Type B pancreatic cell (in vitro differentiated cells): ENCODE data around the gene MYG1. TPM values are rescaled to one million over a fixed set of nuclear protein-coding genes. Genes with fewer than 3 reads are reported as not detected.
A peak's percentile ranks its signal among the peaks of the same experiment; 100 is the strongest.

ENCODE experiments used
- DNase-seq: peaks from one replicate; pipeline ENCODE4 v3.0.0; 2021; ENCODE audit warnings: mixed read lengths; ENCODE audit not compliant: unreplicated experiment; ENCODE audit errors: extremely low spot score
- H3K27ac Mint-ChIP-seq: 2 replicates; pipeline ENCODE4 v1.8.0; 2021; ENCODE audit warnings: mild to moderate bottlenecking, mixed read lengths
- H3K27me3 Mint-ChIP-seq: 2 replicates; pipeline ENCODE4 v1.8.0; 2021; ENCODE audit warnings: mixed read lengths
- H3K36me3 Mint-ChIP-seq: 2 replicates; pipeline ENCODE4 v1.8.0; 2021; ENCODE audit warnings: mixed read lengths
- H3K4me1 Mint-ChIP-seq: one replicate; pipeline ENCODE4 v1.8.0; 2021; ENCODE audit warnings: mixed read lengths; ENCODE audit not compliant: unreplicated experiment
- H3K4me3 Mint-ChIP-seq: 2 replicates; pipeline ENCODE4 v1.8.0; 2021; ENCODE audit warnings: mild to moderate bottlenecking, mixed read lengths
- H3K9me3 Mint-ChIP-seq: 2 replicates; pipeline ENCODE4 v1.8.0; 2021; ENCODE audit warnings: mixed read lengths
- CTCF ChIP-seq: fragments of 200-600 bp; sonication (generic); conservative IDR thresholded peaks from 2 replicates; pipeline ENCODE4 v1.5.0; 2021; ENCODE audit warnings: antibody characterized with exemption, mild to moderate bottlenecking
- total RNA-seq: library from RNA; stranded (reverse); gene quantifications from 2 replicates; pipeline ENCODE4 v1.2.1, GENCODE V29; 2021; ENCODE audit warnings: low replicate concordance

MYG1 gene
- total RNA-seq, 1 donor from 2014 or later, result 58.6 TPM

- Mint-ChIP-seq H3K9me3 (no peaks in the 10 kb centered on the region), H3K27me3 (no peaks in the 10 kb centered on the region), H3K4me3 (peak overlapping the region; percentile 100), H3K36me3 (peaks cover 9% of the 10 kb centered on the region), H3K4me1 (peaks cover 35% of the 10 kb centered on the region), H3K27ac (peak overlapping the region; percentile 95)
- no peak for DNase-seq
- no peak for TF ChIP-seq CTCF
Measured at GRCh38 chr12:53267306-53267998, 32.0 kb upstream of the MYG1 start.

GRCh38 chr12:53267999-53268629 lies 31.4 kb upstream of the MYG1 start, which contains the start of gene ESPL1:
Gene ESPL1, plus strand, starts transcription at chr12:53268299. Its CDS starts 468 bp downstream, at chr12:53268767.
- peaks cover 35% of the 10 kb centered on the region for H3K4me1 Mint-ChIP-seq
- peak within 1 kb of the TSS; percentile 100 for H3K4me3 Mint-ChIP-seq
- peak within 1 kb of the TSS; percentile 95 for H3K27ac Mint-ChIP-seq
- no peaks in the 10 kb centered on the region for H3K27me3 Mint-ChIP-seq
- peak; percentile 74 for TF ChIP-seq CTCF
- peaks cover 9% of the 10 kb centered on the region for H3K36me3 Mint-ChIP-seq
- DNase-seq, result peak; percentile 84
- no peaks in the 10 kb centered on the region for H3K9me3 Mint-ChIP-seq

- Mint-ChIP-seq H3K27ac (peak overlapping the region; percentile 95), H3K27me3 (no peaks in the 10 kb centered on the region), H3K4me3 (peak overlapping the region; percentile 100), H3K9me3 (no peaks in the 10 kb centered on the region), H3K4me1 (peaks cover 35% of the 10 kb centered on the region), H3K36me3 (peaks cover 9% of the 10 kb centered on the region)
- no peak for TF ChIP-seq CTCF
- DNase-seq, result no peak
Measured at GRCh38 chr12:53268630-53269562, 30.6 kb upstream of the MYG1 start.

- DNase-seq, result no peak
- TF ChIP-seq CTCF, result no peak
- H3K9me3 Mint-ChIP-seq, result no peaks in the 10 kb centered on the region
- no peaks in the 10 kb centered on the region for H3K27me3 Mint-ChIP-seq
- H3K36me3 Mint-ChIP-seq, result peaks cover 20% of the 10 kb centered on the region
- H3K4me1 Mint-ChIP-seq, result peaks cover 17% of the 10 kb centered on the region
- peak overlapping the region; percentile 98 for H3K27ac Mint-ChIP-seq
- peak overlapping the region; percentile 70 for H3K4me3 Mint-ChIP-seq
Measured at GRCh38 chr12:53274445-53274844, 25.1 kb upstream of the MYG1 start.

GRCh38 chr12:53276511-53276910 lies 23.0 kb upstream of the MYG1 start:
- H3K27me3 Mint-ChIP-seq, result no peaks in the 10 kb centered on the region
- no peak overlapping the region for H3K27ac Mint-ChIP-seq
- TF ChIP-seq CTCF, result no peak
- no peak overlapping the region for H3K4me3 Mint-ChIP-seq
- H3K9me3 Mint-ChIP-seq, result no peaks in the 10 kb centered on the region
- H3K4me1 Mint-ChIP-seq, result peaks cover 5% of the 10 kb centered on the region
- H3K36me3 Mint-ChIP-seq, result peaks cover 16% of the 10 kb centered on the region
- no peak for DNase-seq
